Stimulated activated CD4-positive, alpha-beta T cell treated with anti-CD3 and anti-CD28 coated beads, Interleukin-1b, Interleukin-23, amount 100 ng/mL, for 1 hour (primary cell): ENCODE data around the gene LRRC36.
"Not testable (repeated sequence)": the region's sequence is repeated elsewhere in the genome, so short reads cannot be mapped to it uniquely, and the experiment has no call there.

Experiments used
- DNase-seq, 2 donors: peaks; one replicate each; pipeline ENCODE4 v3.0.0-alpha.2; 2020; ENCODE audit warnings: low read depth in 2 of 2

Gene LRRC36

DNA sequence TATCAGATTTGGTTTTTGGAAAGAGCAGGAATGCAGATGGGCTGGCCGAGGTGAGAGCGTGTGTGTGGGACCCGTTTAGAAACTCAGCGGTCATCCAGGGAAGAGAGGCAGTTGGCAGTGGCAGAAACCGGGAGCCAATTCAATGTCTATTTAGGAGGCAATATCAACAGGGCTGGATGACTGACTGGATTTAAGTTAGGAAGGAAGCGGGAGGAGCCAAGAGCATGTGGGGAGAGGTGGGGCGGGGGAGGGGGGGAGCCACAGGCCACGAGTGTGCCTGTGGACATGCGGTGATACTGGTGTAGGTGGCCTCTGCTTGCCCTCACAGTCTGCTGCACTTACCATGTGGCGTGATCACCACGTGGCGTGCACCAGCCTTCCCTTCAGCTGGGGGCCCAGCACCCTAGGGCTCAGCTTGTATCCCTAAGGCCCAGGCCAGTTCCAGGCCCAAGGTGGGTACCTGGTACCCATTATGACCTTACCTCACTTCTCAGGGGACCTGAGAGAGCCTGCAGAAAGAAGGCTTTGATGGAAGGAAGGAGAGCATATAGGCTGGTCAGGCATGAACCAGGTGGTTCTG is 77.5 kb downstream of the LRRC36 start:
- no peak for DNase-seq

DNA sequence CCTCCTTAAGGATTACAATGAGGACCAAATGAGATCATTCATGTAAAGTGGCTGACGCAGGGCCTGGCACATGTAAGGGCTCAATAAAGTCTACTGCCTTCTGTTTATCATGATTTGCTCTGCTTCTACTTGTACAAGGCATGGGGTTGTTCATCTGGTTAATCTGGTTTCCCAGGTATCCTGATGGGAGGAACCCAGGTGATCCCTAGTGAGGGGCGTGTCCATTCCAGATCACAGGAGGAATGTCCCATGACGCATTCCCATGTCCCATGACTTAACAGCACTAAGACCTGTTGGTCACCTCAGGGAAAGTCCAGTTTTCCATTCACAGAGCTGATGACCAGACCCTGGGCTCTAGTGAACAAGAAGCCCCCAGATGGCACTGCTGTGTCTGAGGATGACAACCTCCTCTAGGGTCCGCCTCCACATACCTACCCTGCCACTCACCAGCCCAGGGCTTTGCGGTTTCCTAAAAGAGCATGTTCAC is 78.2 kb downstream of the LRRC36 start:
- DNase-seq, result no peak

DNA sequence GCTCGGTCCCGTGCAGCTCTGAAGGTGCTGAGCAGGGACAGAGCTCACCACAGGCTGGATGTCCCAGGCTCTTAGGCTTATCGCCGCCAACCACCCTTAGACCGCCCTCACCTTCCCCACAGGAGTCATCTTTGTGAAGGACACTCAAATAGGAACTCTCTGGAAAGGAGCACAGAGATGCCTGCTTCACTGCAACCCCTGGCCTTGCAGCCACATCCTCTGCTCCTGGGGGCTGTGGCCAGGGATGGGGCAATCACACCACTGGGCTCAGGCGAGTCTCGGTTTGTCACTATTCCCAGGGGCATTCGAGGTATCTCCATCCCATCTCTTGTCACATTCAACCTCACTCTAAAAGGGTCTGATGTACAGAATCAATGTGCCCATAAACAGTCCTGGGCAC is 78.7 kb downstream of the LRRC36 start:
- no peak for DNase-seq

DNA sequence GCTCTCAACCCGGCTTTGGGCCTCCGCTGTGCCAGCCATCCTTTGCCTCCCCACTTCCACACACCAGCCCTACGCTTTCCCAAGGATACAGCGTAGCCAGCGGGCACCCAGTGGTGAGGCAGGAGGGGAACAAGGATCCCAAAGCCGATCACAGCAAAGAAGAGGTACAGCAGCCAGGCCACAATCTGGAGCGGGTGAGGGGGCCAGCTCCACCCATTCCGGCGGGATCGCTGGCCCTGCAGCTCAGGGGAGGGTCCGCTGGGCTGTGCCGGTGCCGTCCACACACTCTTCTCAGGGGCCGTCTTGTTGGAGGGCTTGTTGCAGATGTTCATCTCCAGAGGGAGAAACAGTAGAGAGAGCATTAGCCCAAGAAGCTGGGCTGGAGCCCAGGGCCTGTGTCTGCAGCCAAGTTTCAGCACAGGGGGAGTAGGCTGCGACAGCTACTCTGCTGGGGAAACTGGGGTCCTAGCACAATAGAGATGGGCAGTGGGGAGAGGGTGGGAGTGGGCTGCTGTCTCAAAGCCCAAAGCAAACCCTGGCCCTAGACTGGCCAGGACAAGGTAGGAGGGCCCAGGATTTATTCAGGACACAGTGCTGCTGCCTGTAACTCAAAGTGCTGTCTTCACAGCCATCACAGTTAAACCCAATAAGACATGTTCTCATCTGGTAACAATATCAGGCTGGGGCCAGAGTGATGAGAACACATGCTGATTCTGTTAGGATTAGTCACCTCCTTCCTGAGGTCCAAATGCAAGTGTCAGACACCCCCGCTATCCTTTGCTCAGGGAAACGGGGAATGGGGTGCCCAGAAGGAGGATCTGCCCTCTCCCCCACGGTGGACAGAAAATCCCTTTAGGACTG is 79.7 kb downstream of the LRRC36 start:
- no peak for DNase-seq

DNA sequence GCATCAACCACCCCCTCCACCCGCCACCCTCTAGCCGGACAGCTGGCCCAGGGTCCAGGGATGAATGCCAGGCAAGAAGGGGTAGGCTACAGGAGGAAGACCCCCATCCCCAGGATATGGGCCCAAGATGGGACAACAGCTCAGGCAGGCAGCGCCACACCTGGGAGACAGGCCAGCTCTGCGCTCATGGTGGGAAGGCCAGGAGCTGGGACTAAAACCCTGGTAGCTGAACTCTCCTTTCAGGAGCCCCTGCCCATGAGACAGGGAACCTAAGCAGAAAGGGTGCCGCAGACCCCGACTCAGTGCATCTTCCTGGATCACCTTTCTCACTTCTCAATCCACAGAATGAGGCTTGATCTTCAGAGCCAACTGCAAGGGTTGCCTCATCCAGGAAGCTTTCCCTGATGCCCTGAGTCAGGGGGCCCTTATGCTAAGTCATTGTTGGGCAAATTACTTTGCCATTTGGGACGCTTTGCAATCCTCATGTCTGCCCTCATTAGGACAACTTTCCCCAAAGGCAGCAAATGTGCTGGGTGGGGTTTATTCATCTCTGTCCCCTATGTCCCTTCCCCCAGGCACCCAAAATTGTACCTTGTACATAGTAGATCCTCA is 80.7 kb downstream of the LRRC36 start:
- no peak for DNase-seq

DNA sequence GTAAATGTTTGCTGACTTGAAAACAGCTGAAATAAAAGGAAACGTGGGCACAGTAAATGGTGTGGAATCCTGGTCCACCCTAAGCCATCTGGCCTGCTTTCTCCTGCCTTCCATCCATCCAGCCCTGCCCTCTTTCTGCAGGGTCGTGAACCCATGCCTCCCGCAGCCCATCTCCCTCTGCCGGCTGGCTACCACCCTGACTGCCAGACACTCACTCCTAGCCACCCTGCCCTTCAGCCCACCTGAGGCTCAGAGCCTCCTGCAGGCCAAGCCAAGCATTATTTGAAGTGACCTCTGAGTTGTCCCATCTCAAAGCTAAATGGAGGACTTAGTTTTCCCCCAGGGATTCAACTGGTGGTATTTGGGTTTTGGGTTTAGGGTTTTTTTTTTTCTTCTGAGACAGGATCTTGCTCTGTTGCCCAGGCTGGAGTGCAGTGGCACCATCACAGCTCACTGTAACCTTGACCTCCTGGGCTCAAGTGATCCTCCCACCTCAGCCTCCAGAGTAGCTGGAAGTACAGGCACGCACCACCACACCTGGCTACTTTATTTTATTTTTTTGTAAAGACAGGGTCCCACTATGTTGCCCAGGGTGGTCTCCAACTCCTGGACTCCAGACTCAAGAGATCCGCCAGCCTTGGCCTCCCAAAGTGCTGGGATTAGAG is 81.3 kb downstream of the LRRC36 start:
- DNase-seq, result no peak

DNA sequence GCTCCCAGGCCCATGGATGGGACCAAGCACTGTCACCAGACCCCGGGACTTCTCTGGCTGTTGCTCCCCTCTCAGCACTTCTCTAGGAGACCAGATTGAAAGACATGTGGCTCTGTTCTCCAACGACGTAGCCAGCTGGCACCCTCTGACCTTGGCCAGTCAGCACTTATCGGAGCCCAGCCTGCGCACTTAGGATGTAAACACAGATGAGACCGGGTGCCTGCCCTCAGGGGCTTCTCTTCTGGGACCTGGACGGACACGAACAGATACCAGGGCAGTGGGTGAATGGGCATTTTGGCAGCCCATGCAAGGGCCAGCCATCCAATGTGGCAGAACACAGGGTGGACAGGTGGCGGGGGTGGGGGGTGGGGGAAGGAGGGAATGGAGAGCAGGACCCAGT is 83.0 kb downstream of the LRRC36 start:
- no peak for DNase-seq

DNA sequence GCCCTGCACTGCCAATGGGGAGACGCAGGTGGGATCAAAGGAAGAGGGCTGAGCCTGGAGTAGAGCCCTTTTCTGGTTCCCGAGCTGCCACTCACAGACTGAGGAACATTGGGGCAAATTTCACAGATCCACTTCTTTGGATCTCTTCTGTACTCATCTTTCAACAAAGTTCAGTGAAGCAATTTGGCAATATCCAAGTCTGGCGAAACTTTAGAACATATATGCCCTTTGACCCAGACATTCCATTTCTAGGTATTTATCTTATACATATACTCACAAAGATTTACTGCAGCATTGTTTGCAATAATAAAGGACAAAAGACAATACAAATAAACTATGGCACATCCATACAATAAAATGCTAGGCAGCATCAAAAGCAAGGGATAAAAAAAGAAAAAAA is 84.7 kb downstream of the LRRC36 start:
- DNase-seq, result no peak

DNA sequence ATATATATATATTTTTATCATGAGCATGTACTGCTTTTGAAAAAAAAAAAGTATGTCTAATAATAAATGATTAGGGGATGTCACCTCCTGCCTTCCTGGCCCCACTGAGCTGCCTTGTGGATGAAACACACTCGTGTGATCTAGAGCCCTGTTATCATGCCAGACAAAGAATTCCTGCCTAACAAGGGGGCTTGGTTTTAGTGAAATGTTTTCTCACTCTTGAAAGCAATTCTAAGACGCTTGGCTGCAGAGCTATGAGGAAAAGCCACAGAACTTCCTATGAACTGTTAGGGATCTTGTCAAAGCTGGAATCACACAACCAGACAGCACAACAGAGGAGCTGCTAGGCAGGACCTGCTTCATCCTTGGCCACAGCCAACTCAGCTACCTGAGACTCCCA is 85.7 kb downstream of the LRRC36 start:
- DNase-seq, result no peak

DNA sequence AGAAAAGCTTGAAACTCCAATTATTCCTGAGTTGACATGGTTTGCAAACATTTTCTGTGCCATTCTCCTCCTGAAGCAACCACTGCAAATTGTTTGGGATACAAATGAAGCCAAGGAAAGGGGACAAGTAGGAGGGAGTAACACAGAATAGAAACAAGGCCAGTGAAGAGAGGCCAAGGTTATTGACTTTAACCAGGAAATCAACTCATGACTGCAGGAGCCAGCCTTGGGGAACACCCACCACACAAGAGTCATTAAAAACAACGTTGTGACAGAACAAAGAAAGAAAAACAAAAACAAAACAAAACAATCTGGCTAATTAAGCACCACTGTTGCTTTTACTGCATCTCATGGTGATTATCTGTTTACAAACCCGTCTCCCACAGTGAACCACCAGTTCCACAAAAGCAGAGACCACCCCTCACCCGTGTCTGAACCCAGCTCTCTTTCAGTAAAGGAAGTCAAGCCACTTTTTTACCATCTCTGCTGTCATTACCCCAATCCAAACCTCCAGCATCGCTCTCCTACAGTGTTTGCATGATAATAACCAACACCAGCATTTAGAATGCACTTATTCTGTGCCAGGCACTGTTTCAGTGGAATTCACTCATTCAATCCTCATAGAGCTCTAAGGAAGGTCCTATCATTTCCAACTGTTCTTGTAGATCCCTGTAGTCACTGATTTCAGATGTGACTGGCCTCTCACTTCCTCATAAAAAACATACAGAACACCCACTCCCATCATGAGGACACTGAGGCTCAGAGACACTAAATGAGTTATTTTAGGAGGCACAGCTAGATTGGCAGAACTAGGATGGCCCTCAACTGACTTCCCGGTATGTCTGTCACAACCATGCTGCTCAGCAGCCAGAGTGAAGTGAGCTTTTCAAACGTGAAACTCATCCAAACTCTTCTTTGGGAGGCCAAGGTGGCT is 87.6 kb downstream of the LRRC36 start:
- DNase-seq, result no peak

DNA sequence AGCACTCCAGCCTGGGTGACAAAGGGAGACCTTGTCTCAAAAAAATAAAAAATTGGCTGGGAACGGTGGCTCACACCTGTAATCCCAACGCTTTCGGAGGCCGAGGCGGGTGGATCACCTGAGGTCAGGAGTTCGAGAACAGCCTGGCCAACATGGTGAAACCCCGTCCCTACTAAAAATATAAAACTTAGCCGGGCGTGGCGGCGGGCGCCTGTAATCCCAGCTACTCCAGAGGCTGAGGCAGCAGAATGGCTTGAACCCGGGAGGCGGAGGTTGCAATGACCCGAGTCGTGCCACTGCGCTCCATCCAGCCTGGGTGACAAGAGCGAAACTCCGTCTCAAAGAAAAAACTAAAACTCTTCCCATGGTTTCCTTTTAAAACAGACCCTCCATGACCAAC is 88.8 kb downstream of the LRRC36 start:
- DNase-seq, result not testable (repeated sequence)

DNA sequence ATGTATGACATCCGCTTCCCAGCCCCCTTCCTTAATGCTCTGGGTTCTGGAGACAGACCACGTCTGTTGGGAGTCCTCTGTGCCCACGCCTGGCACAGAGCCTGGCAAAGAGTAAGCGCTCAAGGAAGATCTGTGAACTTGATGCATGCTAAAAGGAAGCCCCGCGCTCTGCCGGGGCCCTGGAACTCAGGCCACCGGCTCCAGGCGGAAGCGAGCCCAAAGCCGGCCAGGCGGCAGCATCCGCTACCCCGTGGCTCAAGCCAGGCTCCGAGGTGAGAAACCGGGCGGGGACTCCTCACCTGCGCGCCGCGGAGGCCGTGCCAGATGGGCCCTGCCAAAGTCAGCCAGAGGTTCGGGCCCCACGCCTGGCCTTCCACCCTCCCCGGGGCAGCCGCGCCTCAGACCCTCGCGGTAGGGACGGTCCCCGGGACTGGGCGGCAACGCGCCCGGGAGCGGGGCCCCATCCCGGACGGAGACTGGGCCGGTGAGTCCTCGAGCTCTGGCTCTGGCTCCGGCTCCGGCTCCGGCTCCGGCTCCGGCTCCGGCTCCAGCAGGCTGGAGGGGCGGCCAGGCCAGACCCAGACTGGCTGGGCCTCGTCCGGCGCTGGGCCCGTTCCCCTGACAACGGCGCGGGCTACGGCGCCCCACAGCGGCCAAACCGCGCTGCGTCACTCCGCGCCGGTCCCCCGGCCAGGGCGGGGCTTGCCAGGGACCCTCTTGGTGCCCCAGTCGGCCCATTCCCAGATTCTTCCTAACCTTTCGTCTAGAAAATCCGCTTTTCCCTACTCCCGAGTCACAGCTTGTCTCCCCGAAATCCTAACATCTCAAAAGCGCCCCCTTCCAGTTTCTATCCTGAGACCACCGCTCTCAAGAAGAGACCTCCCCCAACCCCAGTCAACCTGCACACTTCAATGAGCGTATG is 89.5 kb downstream of the LRRC36 start, which contains the start of gene ZDHHC1:
ZDHHC1 (minus strand) TSS at position 606 of the 922 bp plus-strand sequence. CDS start 8,702 bp downstream, outside the sequence.
- DNase-seq, result no peak

DNA sequence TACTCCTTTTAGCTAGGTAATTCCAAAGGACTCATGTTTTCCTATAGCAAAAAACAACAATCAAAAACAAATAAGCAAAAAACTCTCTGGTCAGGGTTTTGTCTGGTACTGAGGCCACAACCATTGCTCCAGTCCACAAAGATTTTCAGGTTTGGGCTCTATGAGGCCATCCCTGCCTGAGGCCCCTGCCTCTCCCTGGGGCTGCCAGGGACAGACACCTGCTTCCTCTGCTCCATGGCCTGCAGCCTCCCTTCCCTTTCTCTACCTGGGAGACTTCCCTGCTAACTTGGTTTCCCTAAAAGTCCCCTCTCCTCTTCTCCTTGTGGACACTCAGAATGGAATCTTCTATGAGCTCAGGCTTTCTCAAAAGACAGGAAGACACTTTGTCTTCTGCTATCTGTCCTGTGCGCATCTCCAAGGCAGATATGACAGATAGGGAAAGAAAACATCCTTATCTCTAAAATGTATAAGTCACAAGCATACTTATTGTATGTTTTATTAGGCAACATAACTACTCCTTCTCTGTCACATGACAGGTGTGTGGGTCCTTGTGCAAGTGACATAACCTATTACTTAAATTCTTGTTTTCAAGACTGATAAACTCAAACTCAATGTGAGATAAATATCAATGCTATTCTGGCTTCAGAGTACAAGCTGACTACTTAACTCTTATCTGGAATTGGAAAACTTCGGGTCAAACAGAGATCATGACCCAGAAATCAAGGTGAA is 90.9 kb downstream of the LRRC36 start:
- no peak for DNase-seq

DNA sequence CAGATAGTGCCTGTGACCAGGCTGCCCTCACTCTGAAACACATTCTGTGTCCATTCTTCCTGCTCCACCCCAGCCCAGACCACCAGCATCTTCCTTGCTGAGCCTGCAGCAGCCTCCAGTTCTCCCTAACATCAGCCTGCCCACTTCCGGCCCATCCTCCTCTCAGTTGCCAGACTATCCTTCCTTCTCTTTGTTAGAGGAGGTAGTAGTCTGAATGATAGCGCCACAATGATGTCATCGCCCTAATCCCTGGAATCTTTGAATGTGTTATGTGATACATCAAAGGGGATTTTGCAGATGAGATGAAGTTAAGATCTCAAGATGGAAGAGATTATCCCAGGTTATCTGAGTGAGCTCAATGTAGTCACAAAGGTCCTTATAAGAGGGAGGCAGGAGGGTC is 92.9 kb downstream of the LRRC36 start:
- DNase-seq, result no peak

DNA sequence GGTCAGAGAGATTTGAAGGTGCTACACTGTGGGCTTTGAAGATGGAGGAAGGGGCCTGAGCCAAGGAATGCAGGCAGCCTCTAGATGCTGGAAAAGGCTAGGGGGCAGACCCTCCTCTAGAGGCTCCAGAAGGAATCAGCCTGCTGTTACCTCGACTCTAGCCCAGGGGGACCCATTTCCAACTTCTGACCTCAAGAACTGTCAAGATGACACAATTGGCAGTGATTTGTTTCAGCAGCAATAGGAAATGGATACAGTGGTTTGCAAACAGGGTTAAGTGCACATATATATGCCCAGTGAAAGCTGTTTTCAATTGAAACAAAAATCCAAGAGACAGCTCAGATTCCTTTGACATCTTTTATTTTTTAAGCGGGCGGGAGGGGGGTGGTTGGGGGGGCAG is 93.3 kb downstream of the LRRC36 start:
- DNase-seq, result no peak

DNA sequence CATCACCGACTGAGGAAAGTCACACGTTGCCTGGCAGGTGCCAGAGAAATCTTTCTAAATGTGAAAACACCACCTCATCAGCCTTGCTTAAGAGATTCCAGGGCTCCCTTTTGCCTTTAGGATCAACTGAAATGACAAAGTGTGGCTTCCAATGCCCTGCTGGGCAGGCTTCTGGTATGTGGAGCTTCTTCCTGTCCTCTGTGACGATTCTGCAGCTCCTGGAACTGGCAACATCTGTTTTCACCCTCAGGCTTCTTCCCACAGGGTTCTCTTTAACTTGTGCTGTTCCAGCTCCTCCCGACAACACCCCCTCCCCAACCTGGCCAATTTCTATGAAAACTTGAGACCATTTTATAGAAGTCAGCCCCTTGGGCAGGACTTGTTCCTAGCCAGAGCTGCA is 94.4 kb downstream of the LRRC36 start:
- DNase-seq, result no peak

DNA sequence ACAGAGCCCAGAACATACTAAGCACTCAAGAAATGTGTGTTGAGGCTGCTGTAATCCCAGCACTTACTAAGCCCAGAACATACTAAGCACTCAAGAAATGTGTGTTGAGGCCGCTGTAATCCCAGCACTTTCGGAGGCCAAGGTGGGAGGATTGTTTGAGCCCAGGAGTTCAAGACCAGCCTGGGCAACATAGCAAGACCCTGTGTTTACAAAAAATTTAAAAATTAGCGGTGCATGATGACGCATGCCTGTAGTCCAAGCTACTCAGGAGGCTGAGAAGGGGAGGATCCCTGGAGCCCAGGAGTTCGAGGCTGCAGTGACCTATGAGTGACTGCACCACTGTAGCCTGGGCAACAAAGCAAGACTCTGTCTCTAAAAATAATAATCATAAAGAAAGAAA is 96.4 kb downstream of the LRRC36 start:
- DNase-seq, result no peak

DNA sequence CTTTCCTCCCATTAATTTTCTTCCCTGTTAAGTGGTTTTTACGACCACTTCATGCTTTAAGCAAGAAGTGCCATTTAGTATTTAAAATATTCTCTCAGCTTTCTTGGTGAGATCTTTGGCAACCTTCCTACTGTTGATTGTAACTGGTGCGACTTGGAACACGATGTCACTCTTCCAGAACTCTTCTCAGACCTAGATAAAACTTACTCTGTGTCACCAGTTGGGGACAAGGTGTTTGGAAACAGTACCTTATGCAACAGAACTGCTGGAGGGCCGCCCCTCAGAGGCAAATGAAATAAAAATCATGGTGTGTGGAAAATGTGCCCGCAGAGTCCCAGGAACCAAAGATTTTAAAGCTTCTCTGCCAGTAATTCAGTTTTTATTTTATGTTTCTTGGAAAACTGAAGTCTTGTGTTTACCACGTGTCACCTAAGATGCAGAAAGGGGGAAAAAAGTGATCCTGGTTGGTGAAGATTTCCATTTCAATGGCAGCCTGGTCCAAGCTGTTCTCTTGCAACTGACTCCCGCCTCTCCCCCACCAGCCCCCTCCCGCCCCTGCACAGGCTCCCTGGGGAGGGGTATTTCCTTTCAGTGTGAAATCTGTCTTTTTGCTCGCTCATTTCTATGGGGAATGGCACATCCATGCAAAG is 97.1 kb downstream of the LRRC36 start:
- no peak for DNase-seq

DNA sequence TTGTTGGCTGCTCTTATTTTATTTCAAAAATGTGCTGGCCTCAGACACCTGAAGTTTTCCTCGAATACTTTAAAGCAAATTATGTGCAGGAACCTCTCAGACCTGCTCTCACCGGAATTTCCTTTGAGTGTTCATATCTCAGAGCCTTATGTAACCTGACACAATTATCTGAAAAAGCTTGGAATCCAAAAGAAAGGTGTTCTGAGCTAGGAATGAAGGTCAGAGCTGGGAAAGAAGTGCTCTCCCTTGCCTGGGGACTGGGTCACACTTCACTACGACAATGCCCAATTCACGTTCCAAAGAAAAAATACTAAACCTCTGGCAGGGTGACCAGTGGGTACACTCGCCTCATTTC is 97.6 kb downstream of the LRRC36 start:
- DNase-seq, result no peak
